ENCODE data around the gene FAM163A. TPM values are rescaled to one million over a fixed set of nuclear protein-coding genes. Genes with fewer than 3 reads are reported as not detected.

FAM163A gene
- total RNA-seq, 5 donors from 2014 or later (not counting 1 experiment from before 2014, with no cell fraction given), result 0.25 TPM; not detected in 4

DNA sequence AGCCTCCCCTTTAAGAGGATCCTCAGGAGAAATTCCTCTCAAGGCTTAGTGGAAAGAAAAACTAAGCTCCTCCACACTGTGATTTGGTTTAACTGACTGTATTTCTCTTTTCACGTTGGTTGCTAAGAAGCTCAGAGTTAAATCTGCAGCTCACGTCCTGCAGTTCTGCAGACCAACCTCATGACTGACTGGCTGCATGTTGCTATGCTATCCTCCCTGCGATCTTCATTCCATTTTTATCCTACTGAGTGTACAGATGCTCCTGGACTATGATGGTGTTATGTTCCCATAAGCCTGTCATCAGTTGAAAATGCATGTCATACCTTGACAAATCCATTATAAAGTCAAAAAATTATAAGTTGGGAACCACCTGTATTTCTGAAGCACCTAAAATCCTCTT, 34.6 kb downstream of the FAM163A start:
- H3K4me3 Mint-ChIP-seq, result no peak overlapping the region

DNA sequence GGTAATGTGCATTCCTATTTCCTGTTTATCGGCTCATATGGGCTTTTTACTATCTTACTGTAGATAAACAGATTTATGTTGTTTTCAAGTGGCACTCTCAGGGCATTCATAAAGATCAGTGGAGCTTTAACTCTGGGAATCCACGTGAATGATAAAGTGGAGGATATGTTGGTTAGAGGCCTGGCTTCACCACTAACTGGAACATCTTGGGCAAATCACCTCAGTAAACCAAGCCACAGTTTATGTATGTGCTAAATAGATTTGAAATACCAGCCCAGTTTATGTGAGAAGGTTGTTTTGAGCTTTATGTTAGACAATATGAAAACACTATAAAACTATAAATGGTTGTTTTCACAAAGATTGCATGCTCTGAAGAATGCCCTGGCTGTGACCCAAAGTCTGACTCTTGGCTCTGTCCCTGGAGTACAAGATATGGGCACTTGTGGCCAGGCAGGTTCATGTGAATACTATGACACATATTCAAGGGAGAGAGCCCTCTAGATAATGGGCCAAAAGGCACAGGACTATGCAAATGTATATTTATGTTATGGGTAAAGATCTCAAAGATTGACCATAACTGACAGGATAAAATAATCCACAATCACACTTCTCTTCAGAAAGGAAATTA, 36.7 kb downstream of the FAM163A start:
- H3K4me1 Mint-ChIP-seq, result no peaks in the 10 kb centered on the region
- no CpG with 5 or more reads among the region's 2 CpGs for WGBS (ENCODE audit: insufficient coverage)
- Histone ChIP-seq H3K36me3 (ENCODE audit: control insufficient read depth in 2 of 2, extremely low read depth in 1 of 2, insufficient read depth in 1 of 2, low read length in 1 of 2) (no peaks in the 10 kb centered on the region), H3K4me1 (ENCODE audit: control insufficient read depth in 1 of 2, extremely low read depth in 1 of 2, insufficient read depth in 2 of 2, low read length in 2 of 2) (no peaks in the 10 kb centered on the region), H3K27me3 (replicated peaks in 1 of 2; ENCODE audit: control insufficient read depth in 2 of 2, extremely low read depth in 1 of 2, insufficient read depth in 2 of 2, low read length in 1 of 2) (peaks cover 0 to 3% of the 10 kb centered on the region in 2 experiments), H3K27ac (ENCODE audit: low read length) (no peak overlapping the region), H3K9me3 (no peaks in the 10 kb centered on the region), H3K4me3 (ENCODE audit: control insufficient read depth in 1 of 2, extremely low read depth in 1 of 2, low read length in 1 of 2) (no peak overlapping the region)
- ChIA-PET POLR2A (no interaction called here), CTCF (no interaction called here)
- H3K36me3 Mint-ChIP-seq, result no peaks in the 10 kb centered on the region
- H3K9me3 Mint-ChIP-seq, result no peaks in the 10 kb centered on the region
- peaks cover 0 to 6% of the 10 kb centered on the region in 2 donors for H3K27me3 Mint-ChIP-seq
- no peak overlapping the region for H3K27ac Mint-ChIP-seq
- H3K4me3 Mint-ChIP-seq, result no peak overlapping the region
- DNase-seq (no peak), ATAC-seq (replicated peaks in 1 of 4) (no peak)

More for the DNA sequence above, 34.6 kb downstream of the FAM163A start:
- H3K4me3 ChIP-seq (ENCODE audit: control insufficient read depth in 1 of 2, extremely low read depth in 1 of 2, low read length in 1 of 2), result no peak overlapping the region
- peaks cover 0 to 3% of the 10 kb centered on the region in 2 experiments for H3K27me3 ChIP-seq (replicated peaks in 1 of 2; ENCODE audit: control insufficient read depth in 2 of 2, extremely low read depth in 1 of 2, insufficient read depth in 2 of 2, low read length in 1 of 2)
- WGBS (ENCODE audit: insufficient coverage), result no CpG with 5 or more reads among the region's 3 CpGs
- peaks cover 0 to 6% (median 0%) of the 10 kb centered on the region in 3 donors for H3K9me3 Mint-ChIP-seq
- H3K27ac Mint-ChIP-seq, result no peak overlapping the region
- no peaks in the 10 kb centered on the region for H3K4me1 Mint-ChIP-seq
- H3K4me1 ChIP-seq (ENCODE audit: control insufficient read depth in 1 of 2, extremely low read depth in 1 of 2, insufficient read depth in 2 of 2, low read length in 2 of 2), result no peaks in the 10 kb centered on the region
- ChIA-PET POLR2A (no interaction called here), CTCF (no interaction called here)
- DNase-seq, result no peak
- no peak overlapping the region for H3K27ac ChIP-seq (ENCODE audit: low read length)
- no peaks in the 10 kb centered on the region for H3K9me3 ChIP-seq
- no peaks in the 10 kb centered on the region for H3K36me3 ChIP-seq (ENCODE audit: control insufficient read depth in 2 of 2, extremely low read depth in 1 of 2, insufficient read depth in 1 of 2, low read length in 1 of 2)
- no peaks in the 10 kb centered on the region for H3K36me3 Mint-ChIP-seq
- ATAC-seq (replicated peaks in 1 of 4), result no peak
- peaks cover 2 to 5% of the 10 kb centered on the region in 2 donors for H3K27me3 Mint-ChIP-seq

DNA sequence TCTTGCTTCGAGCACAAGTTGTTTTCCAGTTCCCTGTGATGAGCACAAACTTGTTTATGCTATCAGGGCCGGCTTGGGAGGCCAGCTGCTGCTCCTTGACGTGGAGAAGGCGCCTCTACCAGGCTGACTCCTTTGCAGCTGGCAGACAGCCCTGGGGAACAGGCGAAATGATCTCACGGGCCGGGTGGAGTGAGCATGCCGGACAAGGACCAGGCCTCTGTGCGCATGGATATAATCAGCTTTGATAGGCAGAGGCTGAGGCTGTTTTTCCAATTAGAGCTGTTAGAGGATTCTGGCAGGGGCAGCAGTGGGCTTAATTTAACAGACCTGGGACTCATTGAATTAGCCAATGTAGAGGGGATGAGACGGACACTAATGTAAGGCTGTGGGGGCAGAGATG, 38.9 kb downstream of the FAM163A start:
- CTCF ChIA-PET, result interaction anchor here in 1 of 2 donors (0.7 kb wide), 1 partner anchor 51 kb away, joined by 5 read pairs; no protein-coding TSS in a partner anchor
- 76% methylated on average over 10 of the region's 10 CpGs for WGBS (ENCODE audit: insufficient coverage)

DNA sequence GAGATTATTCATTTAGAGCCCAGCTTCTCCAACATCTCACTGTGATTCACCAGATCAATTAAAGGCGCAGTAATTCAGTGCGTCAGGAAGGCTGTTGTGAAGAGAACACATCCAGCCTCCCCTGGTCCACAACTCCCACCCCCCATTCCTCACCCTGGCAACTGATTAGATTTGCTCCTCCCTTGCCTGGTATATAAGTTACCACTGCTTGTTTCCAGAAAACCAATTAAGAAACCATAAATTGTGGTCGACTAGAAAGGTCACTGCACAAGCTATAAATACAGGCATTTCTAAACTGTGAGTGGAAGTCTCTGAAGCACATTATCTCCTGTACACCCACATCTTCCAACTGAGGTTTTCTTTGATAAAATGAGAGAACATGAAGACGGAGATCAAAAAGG, 41.9 kb downstream of the FAM163A start:
- CTCF ChIA-PET, result interaction anchor here (0.6 to 1.3 kb wide), 2 partner anchors 25 to 1683 kb away, joined by 3 read pairs; no protein-coding TSS in a partner anchor
- Mint-ChIP-seq H3K4me1 (no peaks in the 10 kb centered on the region), H3K36me3 (no peaks in the 10 kb centered on the region), H3K27ac (no peak overlapping the region), H3K9me3 (no peaks in the 10 kb centered on the region), H3K4me3 (no peak overlapping the region), H3K27me3 (peaks cover 4 to 20% of the 10 kb centered on the region in 2 donors)
- Histone ChIP-seq H3K27me3 (replicated peaks in 1 of 2; ENCODE audit: control insufficient read depth in 2 of 2, extremely low read depth in 1 of 2, insufficient read depth in 2 of 2, low read length in 1 of 2) (peaks cover 0 to 7% of the 10 kb centered on the region in 2 experiments), H3K4me1 (ENCODE audit: control insufficient read depth in 1 of 2, extremely low read depth in 1 of 2, insufficient read depth in 2 of 2, low read length in 2 of 2) (no peaks in the 10 kb centered on the region), H3K36me3 (ENCODE audit: control insufficient read depth in 2 of 2, extremely low read depth in 1 of 2, insufficient read depth in 1 of 2, low read length in 1 of 2) (no peaks in the 10 kb centered on the region), H3K27ac (ENCODE audit: low read length) (no peak overlapping the region), H3K9me3 (no peaks in the 10 kb centered on the region), H3K4me3 (ENCODE audit: control insufficient read depth in 1 of 2, extremely low read depth in 1 of 2, low read length in 1 of 2) (no peak overlapping the region)
- ATAC-seq (replicated peaks in 1 of 4) (no peak), DNase-seq (no peak)
- WGBS (ENCODE audit: insufficient coverage), result no CpG with 5 or more reads among the region's 4 CpGs
- POLR2A ChIA-PET, result no interaction called here

More for the DNA sequence above, 38.9 kb downstream of the FAM163A start:
- Mint-ChIP-seq H3K36me3 (no peaks in the 10 kb centered on the region), H3K27me3 (peaks cover 1 to 12% of the 10 kb centered on the region in 2 donors), H3K9me3 (no peaks in the 10 kb centered on the region), H3K4me1 (no peaks in the 10 kb centered on the region), H3K4me3 (no peak overlapping the region), H3K27ac (no peak overlapping the region)
- Histone ChIP-seq H3K4me3 (ENCODE audit: control insufficient read depth in 1 of 2, extremely low read depth in 1 of 2, low read length in 1 of 2) (no peak overlapping the region), H3K9me3 (no peaks in the 10 kb centered on the region), H3K27me3 (replicated peaks in 1 of 2; ENCODE audit: control insufficient read depth in 2 of 2, extremely low read depth in 1 of 2, insufficient read depth in 2 of 2, low read length in 1 of 2) (peaks cover 0 to 7% of the 10 kb centered on the region in 2 experiments), H3K4me1 (ENCODE audit: control insufficient read depth in 1 of 2, extremely low read depth in 1 of 2, insufficient read depth in 2 of 2, low read length in 2 of 2) (no peaks in the 10 kb centered on the region), H3K27ac (ENCODE audit: low read length) (no peak overlapping the region), H3K36me3 (ENCODE audit: control insufficient read depth in 2 of 2, extremely low read depth in 1 of 2, insufficient read depth in 1 of 2, low read length in 1 of 2) (no peaks in the 10 kb centered on the region)
- DNase-seq (no peak), ATAC-seq (replicated peaks in 1 of 4) (no peak)
- POLR2A ChIA-PET, result no interaction called here

DNA sequence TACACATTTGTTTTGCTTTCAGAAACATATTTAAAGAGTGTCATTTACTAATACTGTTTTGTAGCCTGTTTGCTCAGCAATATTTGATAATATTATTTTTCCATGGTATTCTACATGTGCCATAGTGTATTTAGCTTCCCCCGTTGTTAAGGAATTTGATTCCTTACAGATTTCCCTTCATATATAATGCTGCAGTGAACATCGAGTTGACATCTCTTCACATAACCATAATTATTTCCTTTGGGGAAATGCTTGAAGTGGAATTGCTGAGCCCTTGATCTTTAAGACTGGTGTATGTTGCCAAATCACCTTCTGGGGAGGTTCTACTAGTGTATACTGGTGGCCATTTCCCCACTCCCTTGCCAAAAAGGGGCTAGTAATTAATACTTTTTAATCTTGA, 42.6 kb downstream of the FAM163A start:
- Histone ChIP-seq H3K36me3 (ENCODE audit: control insufficient read depth in 2 of 2, extremely low read depth in 1 of 2, insufficient read depth in 1 of 2, low read length in 1 of 2) (no peaks in the 10 kb centered on the region), H3K27ac (ENCODE audit: low read length) (no peak overlapping the region), H3K4me3 (ENCODE audit: control insufficient read depth in 1 of 2, extremely low read depth in 1 of 2, low read length in 1 of 2) (no peak overlapping the region), H3K4me1 (ENCODE audit: control insufficient read depth in 1 of 2, extremely low read depth in 1 of 2, insufficient read depth in 2 of 2, low read length in 2 of 2) (no peaks in the 10 kb centered on the region), H3K27me3 (replicated peaks in 1 of 2; ENCODE audit: control insufficient read depth in 2 of 2, extremely low read depth in 1 of 2, insufficient read depth in 2 of 2, low read length in 1 of 2) (peaks cover 0 to 7% of the 10 kb centered on the region in 2 experiments), H3K9me3 (no peaks in the 10 kb centered on the region)
- ChIA-PET CTCF (interaction anchor here in 1 of 2 donors (1.3 kb wide), 1 partner anchor 24 kb away, joined by 3 read pairs; no protein-coding TSS in a partner anchor), POLR2A (no interaction called here)
- DNase-seq (no peak), ATAC-seq (replicated peaks in 1 of 4) (no peak)
- no CpG with 5 or more reads among the region's 2 CpGs for WGBS (ENCODE audit: insufficient coverage)
- Mint-ChIP-seq H3K4me1 (no peaks in the 10 kb centered on the region), H3K36me3 (no peaks in the 10 kb centered on the region), H3K27me3 (peaks cover 7 to 21% of the 10 kb centered on the region in 2 donors), H3K9me3 (no peaks in the 10 kb centered on the region), H3K4me3 (no peak overlapping the region), H3K27ac (no peak overlapping the region)

DNA sequence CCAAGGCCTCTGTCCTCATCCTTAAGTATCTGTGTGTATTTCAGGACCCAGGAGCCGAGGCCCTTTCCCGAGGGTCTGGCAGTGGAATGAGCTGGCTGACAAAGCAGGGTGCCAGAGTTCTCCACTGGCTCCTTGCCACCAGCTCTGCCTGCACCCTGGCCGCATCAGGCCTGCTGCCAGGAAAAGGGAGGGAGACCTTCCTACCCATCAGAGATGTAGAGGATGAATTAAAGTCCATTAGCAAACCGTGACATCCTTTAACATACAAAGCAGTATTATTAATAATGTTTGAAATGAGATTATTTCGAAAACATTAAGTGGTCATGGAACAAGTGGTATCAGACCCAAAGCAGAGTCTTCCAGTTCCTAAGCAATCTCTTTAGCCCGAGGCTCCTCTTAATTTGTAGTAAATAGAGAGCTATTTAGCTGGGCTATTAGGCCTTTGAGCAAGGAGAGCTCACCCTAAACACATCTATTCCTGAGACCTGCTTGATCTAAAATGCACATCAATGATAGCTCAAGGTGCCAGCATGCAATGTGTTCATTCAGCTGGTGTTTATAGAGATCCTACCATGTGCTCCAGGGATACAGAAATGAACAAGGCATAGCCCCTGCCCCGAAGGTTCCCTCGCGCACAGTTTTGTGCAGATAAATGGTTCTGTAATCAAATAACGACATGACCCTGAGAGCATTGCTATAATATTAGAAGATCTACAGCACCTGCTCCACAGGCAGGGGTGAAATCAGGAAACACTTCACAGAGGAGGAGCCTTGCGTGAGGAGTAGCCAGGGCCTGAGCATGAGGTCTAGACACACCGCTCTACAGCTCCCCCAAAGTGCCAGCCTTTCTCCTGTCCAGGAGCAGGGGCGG, 44.0 kb downstream of the FAM163A start:
- no peak overlapping the region for H3K27ac ChIP-seq (ENCODE audit: low read length)
- no peak overlapping the region for H3K4me3 Mint-ChIP-seq
- no peaks in the 10 kb centered on the region for H3K4me1 ChIP-seq (ENCODE audit: control insufficient read depth in 1 of 2, extremely low read depth in 1 of 2, insufficient read depth in 2 of 2, low read length in 2 of 2)
- no peaks in the 10 kb centered on the region for H3K36me3 ChIP-seq (ENCODE audit: control insufficient read depth in 2 of 2, extremely low read depth in 1 of 2, insufficient read depth in 1 of 2, low read length in 1 of 2)
- 60% methylated on average over 3 of the region's 13 CpGs for WGBS (ENCODE audit: insufficient coverage)
- ATAC-seq (replicated peaks in 1 of 4) (no peak), DNase-seq (no peak)
- H3K9me3 Mint-ChIP-seq, result no peaks in the 10 kb centered on the region
- no peaks in the 10 kb centered on the region for H3K4me1 Mint-ChIP-seq
- no peaks in the 10 kb centered on the region for H3K9me3 ChIP-seq
- H3K27ac Mint-ChIP-seq, result no peak overlapping the region
- H3K27me3 Mint-ChIP-seq, result peaks cover 7 to 19% of the 10 kb centered on the region in 2 donors
- POLR2A ChIA-PET, result no interaction called here
- H3K36me3 Mint-ChIP-seq, result no peaks in the 10 kb centered on the region
- H3K4me3 ChIP-seq (ENCODE audit: control insufficient read depth in 1 of 2, extremely low read depth in 1 of 2, low read length in 1 of 2), result no peak overlapping the region
- CTCF ChIA-PET, result no interaction called here
- peaks cover 0 to 7% of the 10 kb centered on the region in 2 experiments for H3K27me3 ChIP-seq (replicated peaks in 1 of 2; ENCODE audit: control insufficient read depth in 2 of 2, extremely low read depth in 1 of 2, insufficient read depth in 2 of 2, low read length in 1 of 2)

Measured in T-cell (primary cell).